HG02938 (cell line): ENCODE results near the gene GFPT2.

ENCODE experiments used
- ATAC-seq: cut with Tn5 transposase; IDR thresholded peaks from one replicate; pipeline ENCODE4 v1.9.1; 2021; ENCODE audit warnings: mild to moderate bottlenecking, moderate library complexity; ENCODE audit not compliant: unreplicated experiment

The GFPT2 gene

DNA sequence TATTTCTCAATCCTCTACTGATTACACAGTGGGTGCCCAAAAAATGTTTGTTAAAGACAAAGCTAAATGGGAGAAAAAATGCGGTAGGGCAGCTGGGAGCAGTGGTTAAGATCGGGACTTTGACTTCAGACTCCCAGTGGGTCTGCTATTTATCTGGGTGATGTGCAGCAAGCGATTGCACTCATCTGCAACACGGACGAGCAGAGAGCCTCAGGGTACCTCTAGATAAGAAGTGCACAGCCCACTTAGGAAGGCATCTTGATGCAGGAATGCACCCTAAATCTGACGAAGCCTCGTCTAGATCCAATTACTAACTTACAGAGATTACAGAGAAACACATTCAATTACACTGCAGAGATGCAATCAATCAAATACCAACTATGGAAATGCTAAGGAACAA is 65.3 kb downstream of the GFPT2 start:
- ATAC-seq: no peak

DNA sequence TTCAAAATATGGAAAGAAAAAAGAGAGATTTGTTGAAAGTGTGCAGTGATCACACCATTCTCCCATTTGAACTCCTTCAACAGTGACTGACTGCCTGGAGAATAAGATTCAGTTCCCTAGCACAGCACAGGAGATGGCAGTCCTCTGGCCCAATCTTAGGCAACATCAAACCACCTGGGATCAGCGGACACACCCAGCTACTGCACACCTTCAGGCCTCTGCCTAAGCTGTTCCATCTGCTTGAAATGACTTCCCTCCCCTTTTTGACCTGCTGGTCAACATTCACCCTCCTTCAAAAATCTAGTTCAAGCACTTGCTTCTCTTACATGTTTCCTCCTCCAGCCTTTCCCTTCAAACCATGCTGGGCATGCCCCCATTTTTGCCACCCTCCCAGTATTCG is 65.7 kb downstream of the GFPT2 start:
- no peak for ATAC-seq

DNA sequence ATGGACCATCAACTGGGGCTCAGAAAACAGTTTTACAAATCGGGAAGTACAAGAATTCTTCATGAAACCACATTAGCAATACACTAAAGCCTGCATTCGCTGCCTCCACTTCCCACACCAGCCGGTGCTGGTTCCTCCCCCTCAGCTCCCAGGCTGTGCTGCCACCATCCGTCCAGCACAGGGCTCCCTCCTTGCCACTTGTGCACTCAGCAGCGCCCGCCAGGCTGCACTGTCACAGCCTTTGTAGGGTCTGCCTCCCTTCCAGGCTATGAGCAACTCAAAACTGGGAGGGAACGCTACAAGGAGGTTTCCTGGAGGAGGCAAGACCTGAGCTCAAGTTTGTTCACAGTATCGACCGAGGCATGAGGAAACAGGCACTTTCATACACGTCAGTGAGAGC is 69.0 kb downstream of the GFPT2 start:
- ATAC-seq: no peak

GRCh38 chr5:180283026-180283615 is 70.0 kb downstream of the GFPT2 start:
- ATAC-seq: no peak

DNA sequence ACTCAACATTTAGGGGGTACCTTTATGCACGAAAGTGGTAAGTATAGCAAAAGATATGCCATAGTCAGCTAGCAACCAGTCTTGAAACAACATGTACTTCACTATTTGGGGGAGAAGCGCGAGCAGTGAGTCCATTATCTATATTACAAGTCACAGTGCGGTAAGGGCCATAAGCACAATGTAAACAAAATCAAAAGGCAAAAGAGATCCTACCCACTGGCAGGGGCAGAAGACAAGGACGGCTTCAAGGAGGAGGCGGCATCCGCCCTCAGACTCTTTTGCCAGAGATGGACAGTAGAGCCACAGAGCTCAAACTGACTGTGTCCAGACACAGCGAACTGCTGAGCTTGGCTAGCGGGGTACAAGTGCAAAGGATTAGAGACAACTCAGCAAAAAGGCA is 70.9 kb downstream of the GFPT2 start:
- no peak for ATAC-seq

DNA sequence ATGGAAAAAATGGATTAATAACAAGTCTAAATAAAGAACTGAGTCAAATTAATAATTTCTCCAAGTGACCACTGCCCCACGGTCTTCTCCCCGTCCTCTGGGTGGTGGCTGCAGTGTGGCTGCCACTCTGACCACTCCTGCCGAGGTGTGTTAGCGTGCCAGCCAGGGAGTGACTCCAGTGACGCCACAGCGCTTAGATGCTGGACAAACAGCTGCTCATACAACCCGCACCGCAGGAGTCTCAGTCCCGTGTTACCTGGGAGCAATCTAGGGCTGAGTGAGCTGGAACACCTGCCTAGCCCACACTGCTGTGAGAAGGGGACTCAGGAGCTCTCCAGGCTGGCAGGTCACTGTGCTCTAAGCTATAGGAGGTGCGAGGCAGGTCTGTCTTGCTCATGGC is 71.4 kb downstream of the GFPT2 start:
- no peak for ATAC-seq

- ATAC-seq: no peak
Measured at GRCh38 chr5:180274695-180275094, 78.4 kb downstream of the GFPT2 start.

GRCh38 chr5:180271221-180271620 is 81.9 kb downstream of the GFPT2 start:
- ATAC-seq: no peak

GRCh38 chr5:180259260-180259611 is 93.9 kb downstream of the GFPT2 start:
- no peak for ATAC-seq

DNA sequence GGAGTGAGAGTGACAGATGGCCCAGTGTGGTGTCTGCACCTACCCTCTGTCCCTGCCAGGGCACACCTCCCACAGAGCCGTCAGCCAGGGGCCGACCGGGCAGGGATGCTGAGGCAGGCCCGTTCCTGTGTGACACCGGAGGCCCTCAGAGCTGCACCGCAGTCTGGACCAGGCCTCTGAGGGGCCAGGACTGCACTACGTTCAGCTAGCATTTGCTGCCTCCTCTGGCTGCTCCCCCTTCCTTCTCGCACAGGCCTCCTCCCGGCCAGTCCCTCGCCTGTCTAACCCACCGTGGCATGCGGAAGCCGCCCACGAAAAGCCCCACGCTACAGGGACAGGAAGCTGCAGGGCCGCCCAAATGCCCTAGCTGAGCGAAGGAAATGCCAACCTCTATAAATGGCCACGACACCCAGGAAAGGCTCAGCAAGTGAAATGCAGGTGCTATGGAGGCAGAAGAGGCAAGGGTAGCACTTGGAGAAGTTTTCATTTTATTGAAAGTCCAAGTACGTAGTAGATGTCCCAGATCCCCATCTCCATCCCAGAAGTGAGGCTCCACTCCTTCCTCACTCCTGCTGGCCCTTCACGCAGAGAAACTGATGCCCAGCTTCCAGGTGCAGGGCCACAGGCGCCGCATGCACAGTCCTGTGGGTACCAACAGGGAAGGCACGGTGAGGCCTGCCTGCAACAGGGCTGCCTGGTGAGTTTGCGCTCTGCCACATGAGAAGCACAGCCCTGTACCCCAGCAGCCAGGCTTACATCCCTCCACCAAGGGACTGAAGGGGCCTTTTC is 99.9 kb downstream of the GFPT2 start:
- no peak for ATAC-seq

DNA sequence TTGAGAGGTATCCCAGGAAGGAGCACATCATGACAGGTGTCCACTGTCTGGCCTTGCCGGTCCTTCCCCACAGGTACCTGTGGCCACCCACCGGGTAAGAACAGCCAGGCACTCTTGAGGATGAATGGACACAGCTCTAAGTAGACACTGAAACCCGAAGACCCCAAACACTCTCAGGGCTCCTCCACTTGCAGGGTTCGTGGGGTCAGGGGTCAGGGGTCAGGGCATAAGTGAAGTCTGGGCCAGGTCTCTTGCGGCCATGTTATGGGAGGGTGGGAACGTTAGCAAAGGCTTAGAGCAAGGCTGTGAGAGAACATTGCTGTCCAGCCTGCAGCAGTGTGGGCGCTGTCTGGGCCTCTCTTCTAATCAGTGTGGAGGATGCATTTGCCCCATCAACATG is 101.2 kb downstream of the GFPT2 start:
- no peak for ATAC-seq

DNA sequence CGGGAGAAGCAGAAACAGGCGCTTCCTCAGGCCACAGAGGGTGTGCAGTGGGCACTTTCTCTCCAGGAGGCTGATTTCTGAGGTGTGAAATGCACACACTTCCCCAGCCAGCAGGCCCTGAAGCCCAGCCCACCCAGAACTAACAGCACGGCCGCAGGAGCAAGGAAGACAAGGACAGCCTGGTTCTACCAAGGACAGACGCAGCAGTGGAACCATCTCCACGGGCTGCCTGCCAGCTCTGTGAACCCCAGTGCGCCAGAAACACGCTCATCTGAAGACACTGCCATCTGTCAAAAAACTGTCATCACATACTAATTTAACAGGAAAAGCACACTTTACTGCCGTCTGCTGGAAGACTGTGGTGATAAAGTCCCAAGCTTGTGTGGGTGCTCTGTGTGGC is 102.0 kb downstream of the GFPT2 start:
- no peak for ATAC-seq
